ENCODE data around the gene RBMX.
A peak's percentile ranks its signal among the peaks of the same experiment; 100 is the strongest.
"Not testable (repeated sequence)": the region's sequence is repeated elsewhere in the genome, so short reads cannot be mapped to it uniquely, and the experiment has no call there.

Gene RBMX

GRCh38 chrX:136874114-136874513 lies 6.4 kb downstream of the RBMX start:
- not testable (repeated sequence) for DNase-seq

- DNase-seq: not testable (repeated sequence)
Observed at GRCh38 chrX:136873210-136873609, 7.3 kb downstream of the RBMX start.

DNA sequence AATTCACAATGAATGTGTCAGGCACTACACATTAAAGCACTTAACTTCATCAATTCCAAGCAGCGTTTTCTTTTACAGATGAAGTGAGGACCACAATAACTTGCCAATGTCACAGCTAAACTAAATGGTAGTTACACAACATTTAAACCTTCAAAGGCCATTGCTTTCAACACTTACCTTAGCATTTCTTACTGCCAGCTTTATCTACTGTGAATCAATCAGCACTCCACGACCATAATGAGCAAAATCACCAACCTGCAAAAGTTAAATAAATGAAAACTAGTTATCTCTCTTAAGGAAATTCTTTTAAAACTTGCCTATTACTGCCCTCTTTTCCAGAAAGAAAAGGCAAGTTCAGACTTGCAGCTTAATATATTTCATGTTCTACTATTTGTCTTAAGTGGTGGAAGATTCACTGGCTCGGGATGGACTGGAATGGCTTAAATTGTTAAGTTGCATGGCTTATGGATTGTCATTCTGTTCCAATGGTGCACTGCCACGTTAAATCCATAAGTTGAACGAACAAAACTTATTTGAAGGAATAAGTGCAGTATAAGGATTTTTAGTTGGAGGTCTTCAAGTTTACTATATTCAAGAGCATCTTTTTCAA lies 8.3 kb downstream of the RBMX start:
- no peak for DNase-seq

GRCh38 chrX:136870064-136870463 lies 10.5 kb downstream of the RBMX start:
- no peak for DNase-seq

DNA sequence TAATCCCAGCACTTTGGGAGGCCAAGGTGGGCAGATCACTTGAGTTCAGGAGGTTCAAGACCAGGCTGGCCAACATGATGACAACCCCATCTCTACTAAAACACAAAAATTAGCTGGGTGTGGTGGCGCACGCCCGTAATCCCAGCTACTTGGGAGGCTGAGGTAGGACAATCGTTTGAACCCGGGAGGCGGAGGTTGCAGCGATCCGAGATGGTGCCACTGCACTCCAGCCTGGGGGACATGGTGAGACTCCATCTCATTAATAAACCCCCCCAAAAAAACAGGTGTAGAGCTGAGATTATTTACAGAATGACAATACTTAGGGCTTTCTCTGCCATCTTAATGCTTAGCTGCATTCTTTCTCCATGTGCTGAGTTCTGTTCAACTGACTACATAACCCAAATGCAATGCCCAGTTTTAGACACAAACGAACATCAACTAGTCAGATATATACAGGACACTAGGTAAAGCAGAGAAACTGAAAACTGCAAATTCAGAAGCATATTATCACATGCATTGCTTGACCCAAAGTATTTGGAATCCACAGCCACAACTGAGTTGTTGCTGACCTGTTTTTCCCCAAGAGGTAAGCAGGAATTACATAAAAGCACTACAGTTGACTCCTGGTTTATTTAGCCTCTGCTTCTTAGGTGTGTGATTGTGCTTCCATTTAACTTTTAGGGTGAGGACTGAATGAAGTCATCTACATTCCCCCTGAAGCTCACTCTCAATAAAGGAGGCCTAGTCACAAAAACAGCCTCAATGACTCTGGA lies 12.1 kb downstream of the RBMX start:
- no peak for DNase-seq

- DNase-seq: no peak
Observed at GRCh38 chrX:136867518-136867917, 13.0 kb downstream of the RBMX start.

DNA sequence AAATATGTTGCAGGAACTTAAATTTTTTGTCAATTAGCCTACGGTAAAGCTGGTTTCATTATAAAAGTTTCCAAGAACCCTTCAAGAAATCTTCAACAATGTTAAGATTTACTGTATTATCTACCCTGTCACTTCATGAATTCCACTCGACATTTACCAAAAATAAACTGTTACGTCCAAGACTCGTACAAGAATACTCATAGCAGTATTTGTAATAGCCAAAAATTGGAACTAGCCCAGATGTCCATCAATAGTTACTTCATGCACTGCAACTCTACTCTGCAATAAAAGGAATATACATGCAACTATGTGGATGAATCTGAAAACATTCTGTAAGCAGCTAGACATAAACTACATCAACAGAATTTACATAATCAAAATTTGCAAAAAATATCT lies 13.4 kb downstream of the RBMX start:
- no peak for DNase-seq

GRCh38 chrX:136866337-136867095 lies 14.0 kb downstream of the RBMX start:
- no peak for DNase-seq

GRCh38 chrX:136865270-136866158 lies 15.0 kb downstream of the RBMX start:
- DNase-seq: no peak

- DNase-seq: no peak
Observed at GRCh38 chrX:136863826-136864225, 16.7 kb downstream of the RBMX start.

GRCh38 chrX:136862546-136862945 lies 18.0 kb downstream of the RBMX start:
- DNase-seq: peak in 1 of 2 donors; percentile 20

DNA sequence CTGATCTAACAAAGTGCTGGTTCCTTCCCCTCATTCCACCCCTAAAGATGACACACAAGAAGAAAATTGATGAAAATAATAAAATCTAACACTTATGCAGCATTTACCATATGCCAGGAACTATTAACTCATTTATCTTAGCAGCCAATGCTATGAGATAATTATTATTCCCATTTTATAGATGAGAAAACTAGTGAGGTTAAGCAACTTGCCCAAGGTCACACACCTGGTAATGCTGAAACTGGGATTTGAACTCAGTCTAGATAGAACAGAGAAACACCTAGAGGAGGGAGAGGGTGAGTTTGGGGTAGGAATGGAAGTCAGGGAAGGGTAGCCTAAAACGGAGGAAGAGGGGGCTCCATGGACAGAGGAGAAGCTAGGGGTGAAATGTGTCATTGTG lies 18.6 kb downstream of the RBMX start:
- DNase-seq: no peak

- no peak for DNase-seq
Observed at GRCh38 chrX:136858007-136858756, 22.3 kb downstream of the RBMX start.

GRCh38 chrX:136856551-136856950 lies 24.0 kb downstream of the RBMX start:
- peak; percentile 65 to 76 for DNase-seq

DNA sequence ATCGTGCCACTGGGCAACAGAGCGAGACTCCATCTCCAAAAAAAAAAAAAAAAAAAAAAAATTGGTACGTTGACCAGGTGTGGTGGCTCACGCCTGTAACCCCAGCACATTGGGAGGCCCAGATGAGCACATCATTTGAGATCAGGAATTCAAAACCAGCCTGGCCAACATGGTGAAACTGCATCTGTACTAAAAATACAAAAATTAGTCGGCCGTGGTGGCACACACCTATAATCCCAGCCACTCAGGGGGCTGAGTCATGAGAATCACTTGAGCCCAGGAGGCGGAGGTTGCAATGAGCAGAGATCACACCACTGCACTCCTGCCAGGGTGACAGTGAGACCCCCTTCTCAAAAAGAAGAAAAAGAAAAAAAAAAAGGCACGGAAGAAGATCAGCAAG lies 24.5 kb downstream of the RBMX start:
- no peak for DNase-seq

GRCh38 chrX:136851526-136851925 lies 29.0 kb downstream of the RBMX start:
- no peak for DNase-seq

- DNase-seq: peak; percentile 43 to 53
Observed at GRCh38 chrX:136850441-136851175, 29.9 kb downstream of the RBMX start.

DNA sequence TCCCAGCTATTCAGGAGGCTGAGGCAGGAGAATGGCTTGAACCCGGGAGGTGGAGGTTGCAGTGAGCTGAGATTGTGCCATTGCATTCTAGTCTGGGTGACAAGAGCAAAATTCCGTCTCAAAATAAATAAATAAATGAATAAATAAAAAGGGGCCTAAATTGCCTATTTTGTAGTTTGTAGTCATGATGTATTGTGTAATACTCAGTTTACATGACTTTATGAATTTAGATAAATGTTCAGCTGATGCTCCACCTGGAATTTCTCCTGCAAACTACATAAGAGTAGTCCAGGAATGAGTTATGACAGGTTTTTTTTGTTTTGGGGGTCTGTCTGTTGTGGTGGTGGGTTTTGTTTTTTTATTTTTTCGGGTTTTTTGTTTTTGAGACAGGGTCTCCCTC lies 31.1 kb downstream of the RBMX start:
- DNase-seq: no peak

- DNase-seq: no peak
Observed at GRCh38 chrX:136847874-136848273, 32.7 kb downstream of the RBMX start.

DNA sequence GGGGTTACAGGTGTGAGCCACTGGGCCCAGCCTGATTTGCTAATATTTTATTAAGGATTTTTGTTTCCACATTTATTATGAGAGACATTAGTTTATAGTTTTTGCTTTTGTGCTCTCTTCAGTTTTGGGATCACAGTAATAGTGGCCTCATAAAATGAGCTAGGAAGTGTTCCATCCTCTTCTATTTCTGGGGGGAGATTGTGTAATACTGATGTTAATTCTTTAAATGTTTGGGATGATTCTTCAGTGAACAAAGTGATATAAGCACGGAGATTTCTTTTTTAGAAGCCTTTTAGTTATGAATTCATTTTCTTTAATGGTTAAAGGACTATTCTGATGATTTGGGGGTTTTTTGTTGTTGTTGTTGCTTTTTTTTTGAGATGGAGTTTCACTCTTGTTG lies 41.3 kb downstream of the RBMX start:
- no peak for DNase-seq

DNA sequence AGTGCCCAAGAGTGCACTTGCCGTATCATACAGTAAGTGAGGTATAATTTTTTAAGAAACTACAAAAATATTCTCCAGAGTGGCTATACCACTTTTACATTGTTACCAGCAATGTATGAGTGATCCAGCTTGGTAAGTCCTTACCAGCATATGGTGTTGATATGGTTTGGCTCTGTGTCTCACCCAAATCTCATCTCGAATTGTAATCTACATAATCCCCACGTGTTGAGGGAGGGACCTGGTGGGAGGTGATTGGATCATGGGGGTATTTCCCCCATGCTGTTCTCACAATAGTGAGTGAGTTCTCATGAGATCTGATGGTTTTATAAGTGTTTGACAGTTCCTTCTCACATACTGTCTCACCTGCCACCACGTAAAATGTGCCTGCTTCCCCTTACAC lies 44.8 kb downstream of the RBMX start:
- DNase-seq: no peak

Data from inflammatory macrophage (primary cell).